Skeletal muscle tissue (tissue), 4 donors: Measurements from ENCODE around the gene PDCD10. TPM values are rescaled to one million over a fixed set of nuclear protein-coding genes. Genes with fewer than 3 reads are reported as not detected.

Experiments used
- H3K27ac ChIP-seq: one replicate; pipeline ENCODE4 v1.7.0; 2013; ENCODE audit warnings: mild to moderate bottlenecking, low read depth, low read length, inconsistent platforms
- H3K27me3 ChIP-seq, 3 donors: one replicate each; pipeline ENCODE4 v1.7.0; 2013; ENCODE audit warnings: low read length in 3 of 3; ENCODE audit not compliant: control insufficient read depth in 3 of 3, insufficient read depth in 3 of 3
- H3K36me3 ChIP-seq, 3 donors: one replicate each; pipeline ENCODE4 v1.7.0; 2013; ENCODE audit warnings: low read length in 3 of 3; ENCODE audit not compliant: control insufficient read depth in 3 of 3, insufficient read depth in 3 of 3
- H3K4me1 ChIP-seq, 3 donors: one replicate each; pipeline ENCODE4 v1.7.0; 2013; ENCODE audit warnings: low read length in 3 of 3, mild to moderate bottlenecking in 3 of 3; ENCODE audit not compliant: control insufficient read depth in 3 of 3, insufficient read depth in 3 of 3
- H3K4me3 ChIP-seq, 3 donors: one replicate each; pipeline ENCODE4 v1.7.0; 2013; ENCODE audit warnings: low read length in 3 of 3
- H3K9ac ChIP-seq, 3 donors: one replicate each; pipeline ENCODE4 v1.7.0; 2013; ENCODE audit warnings: low read length in 3 of 3, mild to moderate bottlenecking in 3 of 3, moderate library complexity in 2 of 3, low read depth in 1 of 3
- H3K9me3 ChIP-seq, 3 donors: one replicate each; pipeline ENCODE4 v1.7.0; 2013; ENCODE audit warnings: low read length in 3 of 3; ENCODE audit not compliant: control insufficient read depth in 3 of 3
- total RNA-seq: library from RNA; depleted of rRNA; stranded (reverse); fragments of >200 nt; gene quantifications from one replicate; pipeline ENCODE4 v1.2.3, GENCODE V29; 2014
- donor health status: Osteomylitis.

PDCD10 gene
- total RNA-seq, 1 donor from 2014 or later, result 37.1 TPM

DNA sequence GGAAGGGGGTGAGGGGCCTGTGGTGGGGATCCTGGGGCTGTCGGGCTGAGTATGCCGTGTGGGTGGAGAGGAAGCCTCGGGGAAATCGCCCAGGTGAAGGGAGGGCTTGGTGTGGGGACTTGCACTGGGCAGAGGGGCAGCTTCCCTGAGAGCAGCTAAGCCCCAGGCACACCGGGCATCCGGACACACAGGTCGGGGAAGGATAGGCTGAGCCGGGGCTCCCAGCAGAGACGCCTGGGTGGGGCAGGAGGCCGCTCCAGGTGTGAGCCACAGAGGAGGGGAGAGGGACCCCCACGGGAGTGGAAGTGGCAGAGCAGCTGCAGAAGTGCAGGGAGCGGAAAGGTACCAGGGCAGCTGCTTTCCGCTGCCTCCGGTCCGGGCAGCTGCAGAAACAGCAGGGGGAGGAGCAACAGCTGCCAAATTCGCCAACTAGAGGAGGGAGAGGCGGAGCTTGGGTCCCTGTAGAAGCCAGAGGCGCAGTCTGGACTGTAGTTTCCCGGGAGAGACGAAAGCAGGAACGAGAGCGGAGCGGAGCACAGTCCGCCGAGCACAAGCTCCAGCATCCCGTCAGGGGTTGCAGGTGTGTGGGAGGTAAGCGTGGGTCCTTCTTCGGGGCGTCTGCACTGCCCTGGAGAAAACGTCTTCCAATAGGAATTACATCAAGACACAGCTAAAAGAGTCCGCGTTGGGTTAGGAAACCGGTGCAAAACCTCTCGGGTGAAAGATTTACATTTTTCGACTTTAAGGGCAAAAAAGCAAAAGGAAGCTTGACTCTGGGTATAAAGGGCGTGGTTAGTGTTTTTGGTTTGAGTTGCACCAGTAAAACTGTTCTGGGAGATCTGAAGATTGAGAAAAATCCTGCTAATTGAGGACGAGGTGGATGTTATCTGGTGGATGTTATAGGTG, 794 bp upstream of the PDCD10 start, which contains the start of gene SERPINI1:
TSS of gene SERPINI1 (plus strand) at position 489 of the 906 bp plus-strand sequence. CDS start 53,408 bp downstream, outside the sequence.
- peaks cover 0 to 30% (median 9%) of the 10 kb centered on the region in 3 donors for H3K4me1 ChIP-seq
- peak within 1 kb of the TSS; percentile 93 to 95 (median 95) for H3K4me3 ChIP-seq
- no peaks in the 10 kb centered on the region for H3K9me3 ChIP-seq
- H3K9ac ChIP-seq, result peak within 1 kb of the TSS; percentile 92 to 94 (median 93)
- H3K36me3 ChIP-seq, result no peaks in the 10 kb centered on the region
- H3K27me3 ChIP-seq, result no peaks in the 10 kb centered on the region
- peak within 1 kb of the TSS; percentile 87 for H3K27ac ChIP-seq

DNA sequence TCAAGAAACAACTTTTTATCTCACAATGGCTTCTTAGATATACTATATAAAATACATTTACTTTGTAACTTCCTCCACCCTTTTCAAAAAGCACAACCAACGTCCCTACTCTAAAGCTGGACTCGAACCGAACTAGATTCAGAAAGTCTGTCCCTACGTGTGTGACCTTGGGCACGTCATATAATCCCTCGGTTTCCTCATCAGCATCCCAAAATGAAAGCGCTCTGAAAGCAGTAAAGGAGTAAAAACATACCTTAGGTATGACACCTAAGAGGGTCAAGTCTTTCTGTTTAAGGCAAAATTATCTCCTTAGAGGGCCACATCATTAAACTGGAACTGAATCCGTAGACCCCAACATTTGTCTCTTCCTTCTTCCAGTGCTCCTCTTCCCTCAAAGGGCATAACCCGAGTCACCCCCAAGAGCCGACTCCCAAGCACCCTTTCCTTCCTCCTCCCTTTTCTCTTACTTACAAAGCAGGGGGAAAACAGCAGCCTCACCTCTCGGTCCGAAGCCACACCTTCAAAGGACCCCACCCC, 663 bp downstream of the PDCD10 start:
- peaks cover 0 to 30% (median 10%) of the 10 kb centered on the region in 3 donors for H3K4me1 ChIP-seq
- no peaks in the 10 kb centered on the region for H3K9me3 ChIP-seq
- peak overlapping the region; percentile 93 to 95 (median 95) for H3K4me3 ChIP-seq
- no peaks in the 10 kb centered on the region for H3K36me3 ChIP-seq
- H3K27me3 ChIP-seq, result no peaks in the 10 kb centered on the region
- H3K9ac ChIP-seq, result peak overlapping the region; percentile 92 to 94 (median 93)
- H3K27ac ChIP-seq, result peak overlapping the region; percentile 87

DNA sequence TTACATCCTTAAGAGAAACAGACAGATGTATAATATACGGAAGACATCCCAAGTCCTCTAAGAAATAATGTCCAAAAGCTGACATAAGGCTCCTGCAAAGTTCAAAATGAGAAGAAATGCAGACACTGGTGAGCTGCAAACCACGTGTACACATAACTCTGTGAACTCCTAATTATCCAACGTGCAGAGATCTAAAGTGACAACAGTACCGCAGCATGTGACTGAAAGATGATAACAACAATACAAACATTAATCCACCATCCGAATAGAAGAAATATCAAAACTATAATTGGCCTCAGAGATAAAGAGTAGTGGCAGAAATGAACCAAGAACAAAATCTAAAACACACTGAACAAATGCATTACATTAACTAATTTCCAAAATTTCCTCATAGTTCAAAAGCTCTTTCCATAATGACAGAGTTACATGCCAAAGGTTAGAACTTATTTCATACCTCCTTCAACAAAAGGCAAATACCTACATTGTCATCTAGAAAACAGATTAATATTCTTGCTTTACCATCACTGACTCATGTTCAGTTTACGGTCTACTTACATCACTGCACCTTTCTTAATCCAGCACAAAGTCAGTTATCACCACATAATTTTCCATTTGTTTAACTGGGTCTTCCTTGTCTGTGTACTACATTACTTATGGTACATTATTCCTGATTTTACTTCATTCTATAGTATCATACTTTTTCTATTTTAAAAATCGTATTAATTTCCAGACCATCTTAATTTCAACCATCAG, 2.2 kb downstream of the PDCD10 start:
- Histone ChIP-seq H3K27ac (no peak overlapping the region), H3K4me1 (peaks cover 4 to 39% (median 15%) of the 10 kb centered on the region in 3 donors), H3K36me3 (no peaks in the 10 kb centered on the region), H3K9me3 (no peaks in the 10 kb centered on the region), H3K27me3 (no peaks in the 10 kb centered on the region), H3K4me3 (no peak overlapping the region), H3K9ac (no peak overlapping the region)

DNA sequence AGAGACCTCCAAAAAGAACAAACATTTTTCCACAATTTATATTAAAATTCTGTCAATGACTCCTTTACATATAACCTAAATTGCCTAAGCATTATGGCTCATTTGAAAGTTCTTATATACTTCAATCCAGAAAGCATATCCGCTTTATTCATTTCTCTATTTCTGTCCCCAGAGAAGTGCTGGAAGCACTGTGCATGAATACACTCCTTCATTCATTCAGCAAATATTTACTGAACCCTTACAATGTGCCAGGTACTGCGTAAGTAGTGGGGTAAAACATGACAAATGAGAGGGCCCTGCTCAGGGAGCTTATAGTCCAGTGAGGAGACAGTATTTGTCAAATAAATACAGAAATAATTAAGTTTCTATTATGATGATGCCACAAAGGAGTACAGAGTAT, 3.3 kb downstream of the PDCD10 start:
- peaks cover 4 to 39% (median 15%) of the 10 kb centered on the region in 3 donors for H3K4me1 ChIP-seq
- no peak overlapping the region for H3K27ac ChIP-seq
- no peak overlapping the region for H3K4me3 ChIP-seq
- no peaks in the 10 kb centered on the region for H3K36me3 ChIP-seq
- no peaks in the 10 kb centered on the region for H3K9me3 ChIP-seq
- H3K9ac ChIP-seq, result no peak overlapping the region
- no peaks in the 10 kb centered on the region for H3K27me3 ChIP-seq

DNA sequence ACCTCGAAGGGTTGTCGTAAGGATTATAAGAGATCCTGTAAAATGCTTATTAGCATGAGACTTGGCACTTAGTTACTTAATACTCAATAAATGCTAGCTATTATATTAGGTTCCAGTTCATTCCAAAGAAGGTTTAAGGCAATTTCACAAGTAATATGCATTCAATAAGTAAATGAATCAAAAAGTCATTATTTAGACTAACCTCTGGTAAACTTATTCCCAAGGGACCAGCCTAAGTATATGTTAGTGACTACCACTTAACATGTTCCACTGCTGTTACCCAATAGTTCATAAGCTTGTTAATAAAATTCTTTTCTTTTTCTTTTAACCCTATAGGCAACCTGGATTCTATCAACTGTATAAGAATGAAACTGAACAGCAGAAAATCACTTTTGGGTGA, 5.1 kb downstream of the PDCD10 start:
- Histone ChIP-seq H3K9ac (no peak overlapping the region), H3K9me3 (no peaks in the 10 kb centered on the region), H3K4me3 (no peak overlapping the region), H3K27ac (no peak overlapping the region), H3K4me1 (peaks cover 4 to 27% (median 11%) of the 10 kb centered on the region in 3 donors), H3K27me3 (no peaks in the 10 kb centered on the region), H3K36me3 (no peaks in the 10 kb centered on the region)

DNA sequence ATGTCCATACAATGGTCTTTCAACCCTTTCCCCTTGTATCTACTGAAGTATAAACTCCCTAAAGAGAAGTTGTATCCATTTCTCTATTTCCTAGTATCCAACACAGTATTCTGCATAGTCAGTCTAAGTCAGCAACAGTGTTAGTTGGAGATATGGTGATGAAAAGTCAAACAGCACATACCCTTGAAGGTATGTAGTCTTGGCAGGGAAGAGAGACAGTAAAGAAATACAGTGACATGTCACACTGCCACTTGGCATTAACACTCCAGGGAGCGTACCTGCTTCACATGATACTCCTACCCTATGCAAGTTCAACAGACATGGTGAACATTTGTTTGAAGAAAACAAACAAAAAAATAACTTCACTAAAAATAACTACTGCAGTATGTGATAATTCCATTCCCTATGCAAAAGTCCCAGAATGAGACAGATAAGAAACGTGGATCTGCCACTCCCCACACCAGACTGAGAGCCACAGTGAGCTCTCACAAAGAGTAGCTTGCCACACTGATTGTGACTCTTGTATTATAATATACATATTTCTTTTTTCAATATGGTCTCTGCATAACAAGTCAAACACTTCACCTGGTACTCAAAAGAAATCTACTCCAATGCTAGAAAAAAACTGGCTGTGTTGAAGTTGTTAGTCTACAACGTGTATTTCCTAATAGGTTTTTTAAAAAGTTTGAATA, 5.9 kb downstream of the PDCD10 start:
- Histone ChIP-seq H3K36me3 (no peaks in the 10 kb centered on the region), H3K27me3 (no peaks in the 10 kb centered on the region), H3K4me1 (peaks cover 4 to 23% (median 6%) of the 10 kb centered on the region in 3 donors), H3K9me3 (no peaks in the 10 kb centered on the region), H3K4me3 (no peak overlapping the region), H3K27ac (no peak overlapping the region), H3K9ac (no peak overlapping the region)

DNA sequence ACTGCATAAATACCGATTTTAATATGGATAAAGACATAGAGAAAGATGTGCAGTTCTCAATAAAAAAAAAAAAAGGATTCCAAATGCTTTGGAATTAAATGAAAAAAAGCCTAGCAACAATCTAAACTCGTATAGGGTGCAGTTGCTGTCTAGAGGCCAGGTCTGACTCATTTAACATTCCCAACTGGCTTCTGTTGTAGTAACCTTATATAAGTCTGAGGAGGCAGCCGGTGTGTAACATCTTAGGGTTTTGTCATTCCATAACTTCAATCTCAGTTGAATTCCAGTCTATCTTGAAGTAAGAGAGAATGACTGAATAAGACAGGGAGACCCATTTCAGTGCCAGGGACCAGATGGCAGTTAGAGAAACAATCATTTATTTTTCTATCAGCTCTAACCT, 6.5 kb downstream of the PDCD10 start:
- H3K4me1 ChIP-seq, result peaks cover 4 to 17% (median 6%) of the 10 kb centered on the region in 3 donors
- H3K9me3 ChIP-seq, result no peaks in the 10 kb centered on the region
- H3K27me3 ChIP-seq, result no peaks in the 10 kb centered on the region
- no peak overlapping the region for H3K4me3 ChIP-seq
- H3K9ac ChIP-seq, result no peak overlapping the region
- no peak overlapping the region for H3K27ac ChIP-seq
- no peaks in the 10 kb centered on the region for H3K36me3 ChIP-seq

DNA sequence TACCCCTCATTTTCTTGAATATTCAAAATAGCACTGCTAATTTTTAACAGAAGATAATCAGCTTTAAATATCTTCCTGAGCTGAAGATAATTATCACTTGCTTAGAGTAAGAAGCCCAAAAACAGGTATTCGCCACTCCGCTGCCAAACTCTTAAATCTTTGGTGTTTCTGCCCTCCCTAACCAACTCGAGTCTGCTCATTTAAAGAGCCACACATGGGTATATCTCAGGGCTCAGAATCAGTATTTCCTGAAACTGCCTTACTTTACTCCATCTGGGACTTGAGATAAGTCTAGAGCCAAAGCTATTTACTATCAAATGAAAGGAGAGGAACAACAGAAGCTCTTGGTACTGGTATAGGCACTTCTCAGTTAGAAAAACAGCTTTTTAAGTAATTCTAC, 10.8 kb downstream of the PDCD10 start:
- Histone ChIP-seq H3K36me3 (peaks cover 0 to 10% (median 2%) of the 10 kb centered on the region in 3 donors), H3K27ac (no peak overlapping the region), H3K4me1 (peaks cover 4 to 8% (median 4%) of the 10 kb centered on the region in 3 donors), H3K27me3 (no peaks in the 10 kb centered on the region), H3K9me3 (no peaks in the 10 kb centered on the region), H3K4me3 (no peak overlapping the region), H3K9ac (no peak overlapping the region)

DNA sequence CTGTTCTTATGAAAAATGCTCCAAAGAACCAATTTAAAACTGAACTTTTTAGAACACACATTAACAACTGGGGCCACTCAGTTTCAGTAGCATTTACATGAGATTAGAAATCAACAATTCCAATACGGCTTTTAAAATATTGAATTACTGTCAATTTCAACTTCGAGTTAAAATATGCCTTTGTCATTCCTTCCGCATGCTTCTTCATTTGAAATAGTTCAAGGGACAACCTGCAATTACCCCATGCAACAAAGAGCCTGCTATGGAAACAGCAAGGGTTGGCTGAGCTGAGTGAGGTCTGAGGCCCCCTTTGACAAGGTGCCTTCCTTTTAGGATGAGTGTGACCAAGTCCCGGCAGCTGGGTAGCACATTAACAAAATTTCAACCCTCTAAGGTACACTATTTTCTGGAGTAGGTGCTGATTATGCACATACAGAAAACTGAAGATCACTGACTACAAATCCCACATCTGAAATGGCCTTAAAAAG, 11.6 kb downstream of the PDCD10 start:
- H3K9ac ChIP-seq, result no peak overlapping the region
- H3K27me3 ChIP-seq, result no peaks in the 10 kb centered on the region
- no peak overlapping the region for H3K27ac ChIP-seq
- peaks cover 0 to under 1% (median 0%) of the 10 kb centered on the region in 3 donors for H3K4me1 ChIP-seq
- no peak overlapping the region for H3K4me3 ChIP-seq
- peaks cover 0 to 16% (median 8%) of the 10 kb centered on the region in 3 donors for H3K36me3 ChIP-seq
- H3K9me3 ChIP-seq, result no peaks in the 10 kb centered on the region
